TTC549 (cell line): Measurements from ENCODE around the gene GRIK4.

Source experiments
- FAIRE-seq: peaks from 2 replicates; lab custom pipeline; 2012; peaks lifted over from hg19 to GRCh38; lab: Jason Lieb, UNC

GRIK4 gene

DNA sequence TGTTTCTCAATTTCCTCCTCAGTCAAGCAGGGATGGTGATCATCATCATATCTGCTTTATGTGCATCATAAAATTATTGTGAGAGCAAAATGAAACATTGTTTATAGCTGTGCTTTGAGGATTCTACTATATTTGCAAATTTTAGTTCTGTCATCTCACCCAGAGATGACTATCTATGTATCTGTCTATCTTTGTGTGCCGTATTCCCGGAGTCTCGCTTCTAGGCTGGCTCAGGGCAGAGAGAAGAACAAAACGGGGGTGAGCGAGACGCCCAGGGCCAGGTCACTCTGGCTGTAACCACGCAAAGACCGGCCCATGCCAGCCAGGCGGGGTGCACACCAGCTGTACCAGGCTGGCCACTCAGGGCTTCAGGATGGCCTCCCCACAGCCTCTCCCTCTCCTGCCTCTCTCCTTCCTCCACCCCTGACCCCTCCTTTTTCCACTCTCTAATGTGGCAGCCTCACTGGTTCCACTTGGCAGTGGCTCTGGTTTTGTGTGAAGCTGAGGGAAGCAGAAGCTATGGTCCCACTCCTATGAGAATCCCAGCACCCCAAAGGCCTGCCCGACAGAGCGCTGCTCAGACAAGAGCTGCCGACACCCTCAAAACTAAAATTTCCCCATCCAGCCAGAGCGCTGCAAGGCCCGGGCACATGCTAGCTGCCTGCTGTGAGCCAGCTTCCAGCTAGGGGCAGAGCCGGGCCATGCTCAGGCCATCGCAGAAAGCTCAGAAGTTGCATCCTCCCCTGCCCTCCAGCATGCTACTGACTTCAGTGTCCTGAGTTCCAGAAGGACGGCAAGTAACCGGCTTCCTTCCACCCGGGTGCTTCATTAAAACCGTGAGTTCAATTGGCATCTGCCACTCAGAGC lies 372.8 kb downstream of the GRIK4 start:
- no peak for FAIRE-seq

DNA sequence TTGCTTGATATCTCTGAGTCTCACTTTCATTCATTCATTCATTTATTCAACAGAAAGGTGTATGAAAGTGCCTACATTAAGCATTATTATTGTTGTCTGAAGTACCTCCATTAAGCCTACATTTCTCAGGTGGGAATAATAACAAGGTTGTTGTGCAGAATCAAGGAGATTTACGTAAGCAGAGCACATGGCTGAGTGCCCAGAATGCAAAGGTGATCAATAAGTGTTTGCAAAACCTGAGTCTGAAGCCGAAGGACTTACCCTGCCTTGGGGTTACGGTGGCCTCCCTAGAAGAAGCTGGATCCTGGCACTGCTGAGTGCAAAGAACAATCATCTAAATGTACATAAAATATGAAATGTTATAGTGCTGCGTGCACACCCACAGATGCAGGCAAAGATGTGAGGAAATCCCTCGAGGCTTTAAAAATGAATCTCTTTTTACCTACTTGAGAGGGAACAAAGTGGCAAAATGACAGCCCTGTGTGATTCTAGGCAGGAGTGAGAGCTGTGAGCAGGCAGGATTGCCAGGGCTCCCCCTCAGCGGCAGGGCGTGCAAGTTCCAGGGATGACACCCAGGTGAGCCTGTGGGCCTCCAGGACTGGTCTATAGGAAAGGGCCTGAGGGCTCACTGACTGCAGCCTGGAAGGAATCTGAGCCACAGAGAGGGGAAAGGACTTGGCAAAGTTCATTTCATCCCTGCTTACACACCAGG lies 379.2 kb downstream of the GRIK4 start:
- FAIRE-seq, result no peak

DNA sequence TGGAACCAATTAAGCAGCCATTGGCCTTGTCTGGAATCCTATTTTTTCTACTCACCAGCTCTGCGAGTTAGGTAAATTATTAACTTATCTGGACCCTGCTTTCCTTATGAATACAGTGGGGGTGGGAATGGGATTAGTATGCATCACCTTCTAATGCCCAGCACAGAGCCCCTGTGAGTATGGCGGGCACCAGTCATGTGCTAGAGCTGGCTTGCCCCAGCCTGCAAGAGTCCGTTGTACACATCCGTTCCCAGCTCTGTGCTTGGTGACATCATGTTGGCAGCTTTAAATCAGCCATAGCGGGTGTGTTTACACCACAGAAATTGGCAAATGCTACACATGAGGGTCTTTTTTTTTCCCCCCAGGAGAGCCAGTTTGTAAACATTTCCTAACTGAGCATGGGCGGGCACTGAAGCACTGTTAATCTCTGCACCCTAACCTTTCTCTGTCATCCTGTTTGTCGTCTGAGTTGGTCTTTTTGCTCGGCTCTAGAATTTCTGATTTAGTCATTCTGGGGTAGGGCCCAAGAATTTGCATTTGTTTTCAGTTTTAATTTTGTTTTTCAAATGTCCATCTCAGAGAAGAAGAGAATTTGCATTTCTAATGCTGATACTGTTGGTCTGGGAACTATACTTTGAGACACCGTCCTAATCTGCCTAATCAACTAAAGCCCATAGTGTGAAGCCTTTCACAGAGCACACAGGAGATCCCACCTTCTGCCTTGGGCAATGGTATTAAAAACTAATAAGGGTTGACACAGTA lies 382.1 kb downstream of the GRIK4 start:
- FAIRE-seq, result no peak

DNA sequence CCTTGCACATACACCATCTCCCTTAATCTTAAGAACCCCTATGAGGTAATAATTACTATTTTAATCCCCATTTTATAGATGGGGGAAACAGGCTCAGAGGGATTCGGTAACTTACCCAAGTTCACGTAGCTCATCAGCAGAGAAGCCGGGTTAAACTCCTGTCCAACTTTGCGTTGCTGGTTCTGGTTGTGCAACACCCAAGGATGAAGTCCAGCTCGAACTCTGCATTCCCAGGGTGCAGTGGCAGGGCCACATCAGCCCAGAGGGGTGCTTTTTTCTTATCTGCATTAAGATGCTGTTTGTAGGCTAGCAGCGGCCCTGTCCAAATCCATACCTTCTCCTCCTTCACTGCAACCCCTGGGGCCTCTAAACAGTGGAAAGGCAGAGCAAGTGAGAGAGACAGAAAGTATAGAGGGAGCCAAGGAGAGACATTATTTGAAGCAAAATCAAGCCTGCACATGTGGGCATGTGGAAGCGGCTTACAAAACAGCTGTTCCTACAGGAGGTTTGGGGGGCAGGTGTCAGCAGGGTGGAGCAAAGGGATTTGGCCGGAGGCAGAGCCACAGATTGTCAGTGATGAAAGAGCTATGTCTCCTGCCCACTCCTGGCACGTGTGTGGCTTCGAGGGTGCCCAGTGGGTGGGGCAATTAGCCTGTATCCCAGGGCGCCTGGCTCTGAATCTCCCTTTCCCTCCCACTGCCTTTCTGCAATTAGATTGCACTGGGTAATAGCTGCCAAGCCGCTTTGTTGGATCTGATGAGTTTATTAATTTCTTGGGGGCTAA lies 382.8 kb downstream of the GRIK4 start:
- no peak for FAIRE-seq

DNA sequence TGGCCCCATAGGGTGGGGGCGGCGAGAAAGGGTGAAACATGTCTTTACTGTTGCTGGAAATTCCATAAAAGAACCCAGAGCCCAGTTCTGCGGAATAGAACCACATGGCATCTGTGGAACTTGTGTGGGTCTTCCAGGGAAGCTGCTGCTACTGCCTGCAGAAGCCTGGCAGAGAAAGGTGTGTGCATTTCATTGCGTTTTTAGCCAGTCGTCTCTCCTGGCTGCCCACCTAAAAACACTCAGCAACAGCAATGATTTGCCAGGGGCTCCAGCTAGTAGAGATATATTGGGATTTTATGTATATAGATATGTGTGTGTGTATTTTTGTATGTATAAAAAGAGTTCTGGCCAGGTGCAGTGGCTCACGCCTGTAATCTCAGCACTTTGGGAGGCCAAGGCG lies 385.1 kb downstream of the GRIK4 start:
- FAIRE-seq, result no peak

DNA sequence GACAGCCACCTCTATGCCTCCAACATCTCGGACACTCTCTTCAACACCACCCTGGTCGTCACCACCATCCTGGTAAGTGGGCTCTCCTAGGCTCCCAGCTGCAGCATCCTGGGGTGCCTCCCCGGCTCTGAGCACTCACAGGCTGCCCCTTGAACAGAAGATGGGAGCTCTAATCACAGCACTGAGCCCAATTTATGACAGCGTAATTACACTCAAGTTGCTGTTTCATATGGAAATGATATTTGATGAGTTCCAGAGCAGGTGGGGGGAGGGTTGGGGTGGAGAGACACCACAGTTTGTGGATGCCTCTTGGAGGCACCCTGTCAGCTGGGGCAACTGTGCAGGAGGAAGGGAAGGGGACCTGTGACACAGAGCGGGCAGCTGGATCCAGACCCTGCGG lies 387.0 kb downstream of the GRIK4 start:
- FAIRE-seq, result no peak

DNA sequence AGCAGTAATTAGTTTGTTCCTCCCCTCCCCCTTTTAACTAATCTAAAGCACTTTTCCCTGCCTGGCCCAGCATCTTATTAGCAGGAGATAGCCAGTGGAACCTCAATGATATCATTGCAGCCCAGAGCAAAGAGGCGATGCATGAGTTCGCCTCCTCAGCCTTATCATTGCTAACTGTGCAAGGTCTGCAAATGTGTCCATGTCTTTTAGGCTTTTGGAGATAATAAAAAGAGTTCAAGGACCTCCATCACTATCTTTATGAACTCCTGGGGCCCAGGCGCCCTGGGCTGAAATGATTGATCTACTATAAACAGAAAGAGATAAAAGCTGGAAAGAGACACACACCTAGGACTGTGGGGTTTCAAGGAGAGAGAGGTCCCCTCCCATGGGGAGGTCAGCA lies 388.2 kb downstream of the GRIK4 start:
- FAIRE-seq, result no peak

DNA sequence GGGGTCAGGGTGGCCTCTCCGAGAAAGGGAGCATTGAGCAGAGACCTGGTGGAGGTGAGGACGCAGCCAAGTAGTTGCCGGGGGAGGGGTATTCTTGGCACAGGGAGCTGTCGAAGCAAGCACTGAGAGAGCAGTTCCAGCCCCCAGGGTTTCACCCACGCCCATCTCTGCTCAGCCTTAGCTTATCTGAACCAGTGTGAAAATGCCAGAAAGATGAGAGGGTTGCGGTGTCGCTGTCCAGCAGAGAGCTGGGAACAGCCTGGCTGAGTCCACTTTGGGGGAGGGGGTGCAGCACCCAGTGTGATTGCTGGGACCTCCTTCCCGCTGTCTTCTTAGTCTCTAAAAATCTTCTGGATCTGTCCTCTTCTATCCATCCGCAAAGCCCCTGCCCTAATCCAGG lies 389.1 kb downstream of the GRIK4 start:
- no peak for FAIRE-seq

DNA sequence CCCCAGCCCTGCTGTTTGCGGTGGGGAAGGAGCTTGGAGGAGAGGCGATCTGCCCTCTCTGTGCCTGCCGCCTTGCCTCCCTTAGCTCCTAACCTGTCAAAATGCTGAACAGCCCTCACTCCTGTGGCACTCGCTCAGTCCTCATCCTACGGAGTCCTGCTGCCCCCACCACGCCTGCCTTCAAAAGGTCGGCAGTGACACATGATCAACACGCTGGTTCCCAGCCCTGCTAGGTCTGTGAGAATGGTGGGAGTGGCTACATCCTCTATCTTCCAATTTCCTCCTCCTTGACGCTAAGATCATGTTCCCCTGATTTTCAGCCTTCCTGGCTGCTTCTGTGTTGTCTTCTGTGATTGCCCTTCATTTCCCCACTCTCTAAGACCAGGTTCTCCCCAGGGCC lies 392.1 kb downstream of the GRIK4 start:
- no peak for FAIRE-seq

DNA sequence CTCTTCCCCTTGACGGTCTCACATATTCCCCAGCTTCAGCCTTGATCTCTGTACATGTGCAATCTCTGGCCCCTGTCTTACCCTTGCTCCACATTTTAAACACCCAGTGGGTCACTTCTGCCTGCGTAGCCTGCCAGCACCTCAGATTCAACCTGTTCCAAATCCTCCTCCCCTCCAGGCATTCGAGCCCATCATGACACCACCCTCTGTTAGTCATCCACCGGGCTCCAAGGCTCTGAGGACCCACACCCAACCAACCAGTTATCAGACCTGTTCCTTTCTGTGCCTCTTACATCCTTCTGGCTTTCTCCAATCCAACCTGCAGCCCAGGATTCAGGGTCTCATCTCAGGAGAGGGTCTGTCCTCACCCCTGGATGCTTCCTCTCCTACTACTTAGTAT lies 392.6 kb downstream of the GRIK4 start:
- no peak for FAIRE-seq

DNA sequence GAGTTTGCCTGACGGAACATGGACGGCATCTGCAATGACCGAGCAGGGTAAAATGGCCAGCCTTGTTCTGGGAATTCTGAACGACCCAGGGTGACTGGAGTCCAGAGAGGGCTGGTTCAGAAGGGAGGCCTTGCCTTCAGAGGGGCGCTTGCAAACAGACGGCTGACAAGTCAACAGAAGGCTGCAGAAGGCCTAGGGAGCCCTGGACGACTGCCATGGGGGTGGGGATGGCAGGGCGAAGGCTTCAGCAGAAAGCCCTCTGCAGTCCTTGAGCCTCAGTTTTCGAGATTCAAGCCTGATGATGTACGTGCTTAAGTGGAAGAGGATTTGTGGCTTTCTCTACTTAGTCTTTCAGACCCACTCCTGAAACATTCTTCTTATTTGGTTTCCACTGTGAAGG lies 395.2 kb downstream of the GRIK4 start:
- FAIRE-seq, result no peak

DNA sequence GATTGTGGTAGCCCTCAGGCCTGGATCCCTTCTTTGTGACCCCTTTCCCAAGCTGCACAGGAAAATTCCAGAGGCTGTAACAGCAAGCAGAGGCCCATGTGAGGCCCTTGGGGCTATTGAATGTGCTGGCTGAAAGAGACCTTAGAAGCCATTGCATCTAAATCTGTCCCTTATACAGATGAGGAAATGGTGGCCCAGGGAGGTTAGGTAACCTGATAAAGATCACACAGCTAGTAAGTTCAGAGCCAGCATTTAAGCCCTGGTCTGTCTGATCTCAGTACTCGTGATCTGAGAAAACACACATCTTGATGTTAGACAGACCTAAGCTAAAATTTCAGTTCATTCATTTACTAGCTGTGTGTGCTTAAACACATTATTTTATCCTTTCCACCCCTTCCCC lies 396.4 kb downstream of the GRIK4 start:
- FAIRE-seq, result no peak

DNA sequence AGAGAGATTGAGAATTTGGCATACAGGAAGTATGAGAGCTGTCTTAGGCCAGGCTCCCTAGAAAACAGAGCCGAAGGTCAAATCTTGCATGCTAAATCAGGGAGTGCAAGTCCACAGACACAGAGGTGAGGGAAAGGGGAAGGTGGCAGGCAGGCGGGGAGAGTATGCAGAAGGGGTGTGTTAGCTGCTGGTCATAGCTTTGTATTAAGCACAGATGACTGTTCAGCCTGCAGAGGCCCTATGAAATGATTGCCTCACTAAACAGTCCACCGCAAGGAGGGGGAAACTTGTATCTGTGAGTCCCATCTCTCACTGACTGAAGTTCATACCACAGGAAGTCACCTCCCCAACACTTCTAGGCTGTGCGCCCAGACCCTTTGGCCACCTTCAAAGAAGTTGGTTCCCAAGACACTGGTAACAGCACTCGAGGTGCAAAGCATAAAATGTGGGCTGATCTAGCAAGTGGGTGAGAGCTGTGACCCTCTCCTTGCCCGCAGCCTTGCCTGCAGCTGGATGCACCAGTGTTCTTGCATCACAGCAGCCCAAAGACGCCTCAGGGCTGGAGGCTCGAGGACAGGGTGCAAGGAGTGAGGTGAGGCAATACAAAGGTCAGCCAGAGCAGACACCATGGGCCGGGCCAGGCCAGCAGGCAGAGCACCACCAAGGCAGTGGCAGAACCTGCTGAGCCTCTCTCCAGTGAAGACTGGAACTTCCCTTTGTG lies 397.1 kb downstream of the GRIK4 start:
- FAIRE-seq, result no peak

DNA sequence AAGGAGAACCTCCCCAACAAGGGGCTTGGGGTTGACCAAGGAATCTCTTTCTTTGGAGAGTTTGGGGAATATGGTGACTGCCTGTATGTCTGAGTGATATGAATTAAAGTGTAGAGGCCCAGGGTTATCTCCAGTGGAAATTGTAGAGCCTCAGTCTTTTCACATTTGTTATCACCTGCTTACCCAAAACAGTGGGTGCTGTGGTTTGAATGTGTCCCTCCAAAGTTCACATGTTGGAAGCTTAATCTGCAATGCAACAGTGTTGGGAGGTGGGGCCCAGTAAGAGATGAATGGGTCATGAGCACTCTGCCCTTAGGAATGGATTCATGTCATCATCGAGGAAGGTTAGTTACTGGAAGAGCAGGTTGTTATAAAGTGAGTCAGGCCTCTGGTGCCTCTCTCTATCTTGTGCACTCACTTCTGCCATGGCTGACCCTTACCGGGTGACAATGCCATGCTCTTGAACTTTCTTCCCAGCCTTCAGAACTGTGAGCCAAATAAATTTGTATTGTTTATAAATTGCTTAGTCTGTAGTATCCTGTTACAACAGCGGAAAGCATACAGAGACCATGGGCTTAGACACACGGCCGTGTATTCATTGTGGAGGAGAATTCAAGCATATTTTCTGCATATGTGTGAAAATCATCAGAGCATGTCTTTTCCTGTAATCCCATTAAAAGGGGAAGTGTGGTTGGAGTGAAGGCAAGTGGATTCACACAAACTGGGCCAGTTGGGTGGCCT lies 398.3 kb downstream of the GRIK4 start:
- FAIRE-seq, result no peak

DNA sequence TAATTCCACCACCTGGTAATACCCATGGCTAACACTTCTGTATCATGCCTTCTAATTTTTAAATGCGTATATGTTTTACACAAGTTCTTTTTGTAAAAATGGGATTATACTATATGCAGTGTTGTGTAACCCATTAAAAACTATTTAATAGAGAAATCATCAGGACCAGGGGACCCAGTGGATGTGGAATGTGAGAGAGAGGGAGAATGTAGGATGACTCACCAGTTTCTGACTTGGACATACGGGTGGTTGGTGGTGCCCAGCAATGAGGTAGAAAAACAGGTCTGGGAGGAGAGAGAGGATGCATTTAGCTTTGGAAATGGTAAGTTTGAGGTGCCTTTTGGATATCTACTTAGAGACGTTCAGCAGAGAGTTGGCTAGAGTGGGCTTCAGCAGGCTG lies 400.4 kb downstream of the GRIK4 start:
- FAIRE-seq, result no peak

DNA sequence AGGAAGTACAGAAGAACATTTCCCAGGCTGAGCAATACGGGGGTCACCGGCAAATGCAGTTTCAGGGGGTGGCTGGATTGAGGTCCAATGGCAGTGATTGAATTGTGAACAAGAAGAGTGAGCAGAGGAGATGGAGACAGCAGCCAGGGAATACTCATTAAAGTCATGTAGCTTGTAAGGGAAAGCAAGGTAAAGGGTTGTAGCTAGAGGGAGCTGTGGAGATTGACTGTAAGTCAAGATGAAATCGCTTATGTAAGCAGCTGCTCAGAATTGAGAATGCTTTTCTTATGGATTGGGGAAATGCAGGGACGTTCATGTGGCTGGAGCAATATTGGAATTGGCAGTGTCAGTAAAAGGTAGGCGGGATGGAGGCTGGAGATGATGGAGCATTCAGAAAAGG lies 401.0 kb downstream of the GRIK4 start:
- no peak for FAIRE-seq

DNA sequence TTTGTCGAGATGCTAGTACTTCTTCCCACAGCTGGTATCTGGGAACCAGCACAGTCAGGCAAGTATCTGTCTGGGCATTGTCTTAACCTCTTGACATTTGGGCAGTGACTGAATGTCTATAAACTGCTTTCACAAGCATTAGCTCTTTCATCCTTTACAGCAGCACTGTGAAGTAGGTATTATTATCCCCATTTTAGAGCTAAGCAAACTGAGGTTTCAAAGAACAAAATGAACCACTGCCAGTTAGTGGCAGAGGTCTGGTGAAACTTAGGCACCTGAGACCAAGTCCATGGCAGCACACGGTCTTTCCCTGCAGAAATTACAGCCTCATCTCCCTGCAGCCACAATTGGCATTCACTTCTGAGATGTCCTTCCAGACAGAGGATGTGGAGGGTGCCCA lies 401.4 kb downstream of the GRIK4 start:
- FAIRE-seq, result no peak

DNA sequence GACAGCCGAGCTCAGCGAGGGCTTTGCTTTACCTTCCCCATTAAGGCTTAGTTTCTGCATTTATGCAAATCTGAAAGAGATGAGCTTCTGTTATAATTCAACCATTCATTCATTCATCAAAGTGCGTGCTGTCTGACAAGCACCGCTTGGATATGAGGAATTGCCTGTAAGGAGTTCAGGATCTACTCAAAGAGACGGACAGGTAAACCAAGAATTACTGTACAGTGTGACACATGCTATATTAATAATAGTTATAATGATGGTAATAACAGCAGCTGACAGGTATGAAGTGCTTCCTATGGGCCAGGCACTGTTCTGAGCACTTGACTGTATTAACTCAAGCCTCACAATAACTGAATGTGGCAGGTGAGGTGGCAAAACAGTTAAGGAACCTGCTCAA lies 402.5 kb downstream of the GRIK4 start:
- no peak for FAIRE-seq

DNA sequence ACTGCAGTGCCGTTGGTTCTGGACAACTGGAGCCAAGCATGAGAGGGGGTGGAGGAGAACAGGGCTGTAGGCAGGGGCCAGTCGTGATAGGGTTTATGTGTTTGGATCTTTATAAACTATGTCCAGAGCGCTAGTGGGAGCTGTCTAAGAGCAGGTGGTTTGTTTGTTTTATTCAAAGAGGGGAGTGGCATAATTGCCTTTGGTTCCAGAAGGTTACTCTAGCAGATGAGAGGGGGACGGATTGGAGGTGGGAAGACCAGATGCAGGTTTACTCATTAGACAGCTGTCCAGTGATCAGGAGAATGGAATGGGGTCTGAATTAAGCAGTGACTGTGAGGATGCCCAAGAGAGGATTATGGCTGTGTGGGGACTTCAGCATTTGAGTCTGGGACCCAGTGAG lies 403.1 kb downstream of the GRIK4 start:
- FAIRE-seq, result no peak

DNA sequence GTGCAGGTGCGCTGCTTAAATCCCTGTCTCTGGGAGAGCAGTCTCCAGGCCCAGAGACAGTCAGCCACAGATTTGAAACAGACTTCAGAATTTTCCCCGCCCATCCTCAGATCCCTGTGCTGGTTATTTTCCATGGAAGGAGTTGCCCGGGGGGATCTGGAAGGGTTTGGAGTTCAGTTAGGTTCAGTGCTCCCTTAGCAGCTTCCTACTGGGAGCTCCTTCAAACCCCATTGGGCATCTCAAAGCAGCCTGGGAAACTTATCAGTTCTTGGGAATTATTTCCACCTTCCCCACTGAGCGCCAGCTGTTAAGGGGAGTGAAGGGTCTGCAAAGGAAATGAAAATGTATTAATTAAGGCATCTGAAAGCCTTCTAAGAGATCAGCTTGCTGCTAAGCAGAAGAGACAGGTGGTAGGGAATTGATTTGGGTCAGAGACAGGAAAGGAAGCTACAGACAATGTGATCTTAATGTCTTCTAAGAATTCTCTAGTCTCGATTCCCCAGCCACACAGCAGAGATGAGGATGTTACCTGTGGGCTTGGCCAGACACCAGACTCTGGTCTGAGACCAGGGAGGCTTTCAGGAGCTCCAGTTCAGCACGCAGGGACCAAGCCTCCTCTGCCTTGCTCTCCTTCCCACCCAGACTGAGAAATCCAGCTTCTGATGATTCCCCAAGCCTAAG lies 406.2 kb downstream of the GRIK4 start:
- FAIRE-seq, result no peak
